Heart left ventricle (tissue), 16 donors: ENCODE results near the gene DNAH12. TPM values are rescaled to one million over a fixed set of nuclear protein-coding genes. Genes with fewer than 3 reads are reported as not detected.
A peak's percentile ranks its signal among the peaks of the same experiment; 100 is the strongest.

Experiments
- ATAC-seq, 4 donors: fragments of 200-7000 bp; cut with Tn5 transposase; one replicate each; pipeline ENCODE4 v1.9.1; 2020 to 2022; ENCODE audit warnings: moderate library complexity in 4 of 4, mild to moderate bottlenecking in 3 of 4, moderate number of reproducible peaks in 1 of 4
- DNase-seq, 5 donors: peaks; one replicate each; pipeline ENCODE4 v3.0.0-alpha.2; 2020
- H3K27ac ChIP-seq, 12 donors: fragments of 200-600 bp; sonication (generic) in 4 of 12; one replicate each; pipeline versions ENCODE4 v1.5.0 to v1.8.0; 2016 to 2022; ENCODE audit warnings: mild to moderate bottlenecking in 2 of 12
- H3K27me3 ChIP-seq, 9 donors: fragments of 200-600 bp; sonication (generic) in 2 of 9; one replicate each; pipeline versions ENCODE4 v1.5.1 to v1.8.0; 2016 to 2022; ENCODE audit warnings: mild to moderate bottlenecking in 3 of 9
- H3K36me3 ChIP-seq, 9 donors: fragments of 200-600 bp; sonication (generic) in 2 of 9; one replicate each; pipeline versions ENCODE4 v1.5.0 to v1.8.0; 2018 to 2022; ENCODE audit warnings: mild to moderate bottlenecking in 2 of 9
- H3K4me1 ChIP-seq, 12 donors: fragments of 200-600 bp; sonication (generic) in 4 of 12; one replicate each; pipeline versions ENCODE4 v1.5.0 to v1.8.0; 2016 to 2022; ENCODE audit warnings: mild to moderate bottlenecking in 3 of 12
- H3K4me3 ChIP-seq, 12 donors: fragments of 200-600 bp; sonication (generic) in 4 of 12; one replicate each; pipeline versions ENCODE4 v1.5.0 to v1.8.0; 2017 to 2022; ENCODE audit warnings: mild to moderate bottlenecking in 9 of 12, moderate library complexity in 4 of 12
- H3K9me3 ChIP-seq, 12 donors: fragments of 200-600 bp; sonication (generic) in 4 of 12; one replicate each; pipeline versions ENCODE4 v1.5.0 to v1.8.0; 2016 to 2022; ENCODE audit warnings: mild to moderate bottlenecking in 1 of 12
- POLR2A ChIP-seq, 2 donors: fragments of 450-650 bp; IDR thresholded peaks; one replicate each; pipeline ENCODE4 v1.6.1; 2017; ENCODE audit warnings: antibody characterized with exemption in 2 of 2, mild to moderate bottlenecking in 2 of 2, moderate library complexity in 2 of 2
- WGBS, 4 donors: extraction: QIAGEN DNeasy Blood & Tissue Kit in 2 of 4; methylation state at CpG; one replicate each; pipeline versions ENCODE4 v1.1.5 to v1.1.7; 2013 to 2018; 5-methylcytosine and 5-hydroxymethylcytosine counted together
- intact Hi-C, 10 donors: fragments of 100-400 bp; cut with DNase I; formaldehyde crosslinking; loops; one replicate each; pipeline versions ENCODE4 v1.11.1 to v1.14.2; 2022
- polyA plus RNA-seq, 2 donors: library from polyadenylated mRNA; stranded (reverse); fragments of 200-250 nt; gene quantifications; one replicate each; pipeline ENCODE4 v1.2.3, GENCODE V29; 2013
- total RNA-seq, 9 donors: library from RNA; depleted of rRNA in 2 of 9; stranded (reverse); fragments of >200 nt in 2 of 9; fragmentation: NEBNext Ultra II Directional in 3 of 9; extraction: Animal tissue kit (Norgen Biotek cat#: 25700) in 3 of 9; gene quantifications; one replicate each; pipeline versions ENCODE4 v1.1.0 to v1.2.4, GENCODE V29; 2016 to 2023
- TF ChIP-seq, protein P1 (sequence below), 12 donors: fragments of 200-600 bp; sonication (generic) in 4 of 12; IDR thresholded peaks; one replicate each; pipeline versions ENCODE4 v1.5.0 to v1.8.0; 2018 to 2022; ENCODE audit warnings: antibody characterized with exemption in 12 of 12, mild to moderate bottlenecking in 5 of 12
- donor health status: ischemic (EF 13 %, LVEDD 7.1; RV severe dilation, severe dysfunction).
- donor health status: healthy with polysubstance abuse.
- donor health status: DM: no; HTN: yes; CAD: no.
- donor health status: DM: no; HTN: no; CAD: no.
- donor health status: ischemic (EF 25% LVEDD 6.9; RV normal size, moderate dysfunction).
- donor health status: ischemic (EF 25% LVEDD 5.7; RV mildly dilated, moderate dysfunction).
- donor health status: healthy.
- donor health status: DM: yes; HTN: yes; CAD: no.
- donor health status: ischemic (EF 35%, LVEDD 5.7; RV mildly dilated, moderate dysfunction).
- donor health status: nonischemic (EF 11% LVEDD 7.7; RV severe dilation, severe dysfunction).
- donor health status: DM: yes; HTN: yes; CAD: no.
- donor health status: PGD.
- donor health status: ischemic (EF 29% LVEDD 5.4; RV normal size, mild dysfunction).
- donor health status: nonischemic (EF 23%, LVEDD 6.1; RV moderate dilation, normal function).

DNAH12 gene
- total and polyA plus RNA-seq, 11 donors = 0.04 to 0.42 (median 0.26) TPM; not detected in 7

GRCh38 chr3:57559526-57559925 lies 15.4 kb upstream of the DNAH12 start:
- peaks cover 0 to 50% (median 28%) of the 10 kb centered on the region in 12 donors for H3K4me1 ChIP-seq
- H3K4me3 ChIP-seq = no peak overlapping the region
- H3K27ac ChIP-seq = no peak overlapping the region
- DNase-seq (no peak), ATAC-seq (no peak)
- intact Hi-C loops = loop anchor here in 1 of 10 donors (5.0 kb wide), 1 partner anchor 38 kb away; the partner anchor contains the start of gene ARF4
- H3K36me3 ChIP-seq = peaks cover 0 to 53% (median 41%) of the 10 kb centered on the region in 9 donors
- 95 to 100% (median 96%) methylated on average over 1 of the region's 1 CpG for WGBS, 4 donors
- H3K9me3 ChIP-seq = no peaks in the 10 kb centered on the region
- no peak for TF ChIP-seq POLR2A (IDR thresholded peaks at IDR 0.05)
- TF ChIP-seq, protein P1, sequence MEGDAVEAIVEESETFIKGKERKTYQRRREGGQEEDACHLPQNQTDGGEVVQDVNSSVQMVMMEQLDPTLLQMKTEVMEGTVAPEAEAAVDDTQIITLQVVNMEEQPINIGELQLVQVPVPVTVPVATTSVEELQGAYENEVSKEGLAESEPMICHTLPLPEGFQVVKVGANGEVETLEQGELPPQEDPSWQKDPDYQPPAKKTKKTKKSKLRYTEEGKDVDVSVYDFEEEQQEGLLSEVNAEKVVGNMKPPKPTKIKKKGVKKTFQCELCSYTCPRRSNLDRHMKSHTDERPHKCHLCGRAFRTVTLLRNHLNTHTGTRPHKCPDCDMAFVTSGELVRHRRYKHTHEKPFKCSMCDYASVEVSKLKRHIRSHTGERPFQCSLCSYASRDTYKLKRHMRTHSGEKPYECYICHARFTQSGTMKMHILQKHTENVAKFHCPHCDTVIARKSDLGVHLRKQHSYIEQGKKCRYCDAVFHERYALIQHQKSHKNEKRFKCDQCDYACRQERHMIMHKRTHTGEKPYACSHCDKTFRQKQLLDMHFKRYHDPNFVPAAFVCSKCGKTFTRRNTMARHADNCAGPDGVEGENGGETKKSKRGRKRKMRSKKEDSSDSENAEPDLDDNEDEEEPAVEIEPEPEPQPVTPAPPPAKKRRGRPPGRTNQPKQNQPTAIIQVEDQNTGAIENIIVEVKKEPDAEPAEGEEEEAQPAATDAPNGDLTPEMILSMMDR (IDR thresholded peaks at IDR 0.05) = no peak
- no peaks in the 10 kb centered on the region for H3K27me3 ChIP-seq

GRCh38 chr3:57557085-57557537 lies 13.0 kb upstream of the DNAH12 start:
- TF ChIP-seq, protein P1 (IDR thresholded peaks at IDR 0.05) = no peak
- no peak for TF ChIP-seq POLR2A (IDR thresholded peaks at IDR 0.05)

DNA sequence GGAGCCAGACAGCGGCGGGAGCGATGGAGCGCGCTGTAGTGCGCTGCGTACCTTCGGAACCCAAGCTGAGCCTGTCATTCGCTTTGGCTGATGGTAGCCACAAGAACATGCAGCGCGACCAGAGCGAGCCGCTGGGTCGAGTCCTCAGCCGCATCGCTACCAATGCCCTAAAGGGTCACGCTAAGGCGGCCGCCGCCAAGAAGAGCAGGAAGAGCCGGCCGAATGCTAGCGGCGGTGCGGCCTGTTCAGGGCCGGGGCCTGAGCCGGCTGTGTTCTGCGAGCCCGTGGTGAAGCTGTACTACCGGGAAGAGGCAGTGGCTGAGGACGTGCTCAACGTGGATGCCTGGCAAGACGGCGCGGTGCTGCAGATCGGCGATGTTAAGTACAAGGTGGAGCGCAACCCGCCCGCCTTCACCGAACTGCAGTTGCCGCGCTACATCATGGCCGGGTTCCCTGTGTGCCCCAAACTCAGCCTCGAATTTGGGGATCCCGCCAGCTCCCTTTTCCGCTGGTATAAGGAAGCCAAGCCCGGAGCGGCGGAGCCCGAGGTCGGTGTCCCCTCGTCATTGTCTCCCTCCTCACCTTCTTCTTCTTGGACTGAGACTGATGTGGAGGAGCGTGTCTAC lies 12.4 kb upstream of the DNAH12 start:
- H3K4me1 ChIP-seq = peaks cover 0 to 48% (median 27%) of the 10 kb centered on the region in 12 donors
- TF ChIP-seq POLR2A (IDR thresholded peaks at IDR 0.05) = no peak
- TF ChIP-seq, protein P1 (IDR thresholded peaks at IDR 0.05) = no peak
- peak overlapping the region; percentile 46 to 96 (median 88) for H3K4me3 ChIP-seq
- H3K36me3 ChIP-seq = peaks cover 0 to 29% (median 23%) of the 10 kb centered on the region in 9 donors
- H3K9me3 ChIP-seq = no peaks in the 10 kb centered on the region
- peak; percentile 8 to 58 (median 54) for ATAC-seq
- 0 to 2% (median 1%) methylated on average over 31 to 54 of the region's 54 CpGs for WGBS, 4 donors
- DNase-seq = peak in 3 of 5 donors; percentile 40 to 66 (median 41)
- intact Hi-C loops = loop anchor here in 5 of 10 donors (1.0 to 5.0 kb wide), 3 partner anchors 40 to 41 kb away; partner anchors contain the start of gene ARF4 (in 5 of the 5)
- peak overlapping the region; percentile 60 to 94 (median 90) for H3K27ac ChIP-seq
- H3K27me3 ChIP-seq = no peaks in the 10 kb centered on the region

More at GRCh38 chr3:57557085-57557537, 13.0 kb upstream of the DNAH12 start:
- H3K4me3 ChIP-seq = peak overlapping the region; percentile 46 to 96 (median 88)
- peaks cover 0 to 50% (median 28%) of the 10 kb centered on the region in 12 donors for H3K4me1 ChIP-seq
- peak in 3 of 4 donors; percentile 6 to 9 (median 7) for ATAC-seq
- no peaks in the 10 kb centered on the region for H3K9me3 ChIP-seq
- peak overlapping the region in 10 of 12 donors; percentile 84 to 94 (median 92) for H3K27ac ChIP-seq
- intact Hi-C loops = loop anchor here in 4 of 10 donors (2.0 to 5.0 kb wide), 2 partner anchors 40 kb away; partner anchors contain the start of gene ARF4 (in 4 of the 4)
- H3K36me3 ChIP-seq = peaks cover 0 to 34% (median 26%) of the 10 kb centered on the region in 9 donors
- DNase-seq = no peak
- 0 to 1% (median 1%) methylated on average over 6 to 29 of the region's 29 CpGs for WGBS, 4 donors
- H3K27me3 ChIP-seq = no peaks in the 10 kb centered on the region
